Measurements from ENCODE around the gene MRPL11. TPM values are rescaled to one million over a fixed set of nuclear protein-coding genes. Genes with fewer than 3 reads are reported as not detected.

MRPL11 gene
- total RNA-seq, 1 donor from 2014 or later: 96.1 TPM

DNA sequence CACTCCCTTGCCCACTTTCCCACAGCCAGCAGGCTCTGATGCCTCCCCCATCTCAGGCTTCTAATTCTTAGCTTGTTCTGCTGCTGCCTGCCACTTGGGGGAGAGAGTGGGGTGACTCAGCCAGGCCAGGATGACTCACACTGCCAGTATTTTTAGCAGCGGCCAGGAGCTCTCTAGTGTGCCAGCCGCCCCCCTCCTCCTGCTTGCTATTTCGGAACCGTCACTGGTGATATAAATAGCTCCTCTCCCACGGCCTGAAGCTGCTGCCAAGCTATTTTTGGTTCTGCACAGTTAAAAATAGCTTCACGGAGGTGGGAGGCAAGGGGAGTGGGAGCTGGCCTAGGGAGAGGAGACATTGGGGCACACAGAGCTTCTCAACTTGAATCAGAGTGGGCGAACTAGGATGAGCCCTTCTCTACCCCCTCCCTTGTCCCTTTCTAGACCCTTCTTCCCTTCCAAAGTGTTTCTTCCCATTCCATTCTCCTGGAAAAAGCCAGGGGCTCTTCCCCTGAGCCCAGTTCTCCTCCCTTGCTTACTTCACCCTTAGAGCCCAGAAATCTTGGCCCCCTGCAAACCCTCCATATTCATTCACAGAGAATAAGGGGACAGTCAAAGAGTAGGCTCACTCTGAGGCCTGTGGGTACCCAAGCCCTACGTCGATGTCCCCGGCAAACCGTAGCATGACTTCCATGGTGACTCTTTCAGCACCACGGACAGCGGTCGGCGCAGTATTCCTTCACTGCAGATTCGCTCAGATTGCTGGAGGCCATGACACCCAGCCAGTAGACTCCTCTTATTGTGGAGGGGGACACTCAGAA lies 20.3 kb downstream of the MRPL11 start:
- Mint-ChIP-seq H3K36me3 (ENCODE audit: low read depth) (no peaks in the 10 kb centered on the region), H3K9me3 (no peaks in the 10 kb centered on the region), H3K4me1 (ENCODE audit: low read depth) (peaks cover 35% of the 10 kb centered on the region), H3K27ac (peak overlapping the region; percentile 44), H3K4me3 (ENCODE audit: low read depth) (peak overlapping the region; percentile 48), H3K27me3 (ENCODE audit: low read depth) (peaks cover 25% of the 10 kb centered on the region)
- peak; percentile 57 for DNase-seq (ENCODE audit: low spot score)
- intact Hi-C loops (cut with micrococcal nuclease): loop anchor here (1.0 kb wide), 1 partner anchor 21 kb away; no protein-coding TSS in a partner anchor

DNA sequence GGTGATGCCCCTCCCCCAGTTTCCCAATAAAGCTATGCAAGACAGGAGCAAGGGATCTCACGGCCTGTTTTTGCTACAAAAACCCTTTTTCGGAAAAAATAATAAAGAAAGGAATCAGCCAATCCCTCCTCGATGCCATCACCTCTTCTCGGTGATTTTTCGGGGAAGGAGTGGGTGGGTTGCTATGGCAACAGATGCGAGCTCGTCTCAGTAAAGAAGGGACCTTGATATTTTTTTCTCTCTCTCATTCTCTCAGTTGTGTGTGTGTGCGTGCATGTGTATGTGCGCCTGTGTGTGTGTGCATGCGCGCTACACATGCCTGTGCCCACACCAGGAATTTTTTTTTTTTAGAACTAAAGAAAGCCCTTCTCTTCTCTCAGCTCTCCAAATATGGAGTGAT lies 21.6 kb downstream of the MRPL11 start:
- no peak for DNase-seq (ENCODE audit: low spot score)
- Mint-ChIP-seq H3K27me3 (ENCODE audit: low read depth) (peaks cover 25% of the 10 kb centered on the region), H3K27ac (no peak overlapping the region), H3K36me3 (ENCODE audit: low read depth) (no peaks in the 10 kb centered on the region), H3K9me3 (no peaks in the 10 kb centered on the region), H3K4me3 (ENCODE audit: low read depth) (no peak overlapping the region), H3K4me1 (ENCODE audit: low read depth) (peaks cover 35% of the 10 kb centered on the region)
- intact Hi-C loops (cut with micrococcal nuclease): no loop called here

DNA sequence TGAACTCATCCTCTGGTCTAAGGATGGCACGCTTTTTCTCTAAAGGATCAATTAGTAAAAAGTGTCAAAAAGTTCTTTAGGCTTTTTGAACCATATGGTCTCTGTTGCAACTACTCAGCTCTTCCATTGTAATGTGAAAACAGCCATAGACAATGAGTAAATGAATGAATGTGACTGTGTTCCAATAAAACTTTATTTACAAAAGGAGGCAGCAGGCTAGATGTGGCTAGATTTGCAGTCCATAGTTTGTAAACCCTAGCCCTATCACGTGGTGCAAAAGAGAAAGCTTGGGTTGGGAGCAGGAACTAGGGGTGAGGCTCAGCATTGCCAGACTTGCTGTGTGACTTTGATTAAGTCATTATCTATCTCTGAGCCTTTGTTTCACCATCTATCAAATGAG lies 23.2 kb downstream of the MRPL11 start:
- Mint-ChIP-seq H3K36me3 (ENCODE audit: low read depth) (no peaks in the 10 kb centered on the region), H3K27me3 (ENCODE audit: low read depth) (peaks cover 18% of the 10 kb centered on the region), H3K27ac (no peak overlapping the region), H3K9me3 (no peaks in the 10 kb centered on the region), H3K4me3 (ENCODE audit: low read depth) (no peak overlapping the region), H3K4me1 (ENCODE audit: low read depth) (peaks cover 39% of the 10 kb centered on the region)
- DNase-seq (ENCODE audit: low spot score): no peak
- intact Hi-C loops (cut with micrococcal nuclease): no loop called here

DNA sequence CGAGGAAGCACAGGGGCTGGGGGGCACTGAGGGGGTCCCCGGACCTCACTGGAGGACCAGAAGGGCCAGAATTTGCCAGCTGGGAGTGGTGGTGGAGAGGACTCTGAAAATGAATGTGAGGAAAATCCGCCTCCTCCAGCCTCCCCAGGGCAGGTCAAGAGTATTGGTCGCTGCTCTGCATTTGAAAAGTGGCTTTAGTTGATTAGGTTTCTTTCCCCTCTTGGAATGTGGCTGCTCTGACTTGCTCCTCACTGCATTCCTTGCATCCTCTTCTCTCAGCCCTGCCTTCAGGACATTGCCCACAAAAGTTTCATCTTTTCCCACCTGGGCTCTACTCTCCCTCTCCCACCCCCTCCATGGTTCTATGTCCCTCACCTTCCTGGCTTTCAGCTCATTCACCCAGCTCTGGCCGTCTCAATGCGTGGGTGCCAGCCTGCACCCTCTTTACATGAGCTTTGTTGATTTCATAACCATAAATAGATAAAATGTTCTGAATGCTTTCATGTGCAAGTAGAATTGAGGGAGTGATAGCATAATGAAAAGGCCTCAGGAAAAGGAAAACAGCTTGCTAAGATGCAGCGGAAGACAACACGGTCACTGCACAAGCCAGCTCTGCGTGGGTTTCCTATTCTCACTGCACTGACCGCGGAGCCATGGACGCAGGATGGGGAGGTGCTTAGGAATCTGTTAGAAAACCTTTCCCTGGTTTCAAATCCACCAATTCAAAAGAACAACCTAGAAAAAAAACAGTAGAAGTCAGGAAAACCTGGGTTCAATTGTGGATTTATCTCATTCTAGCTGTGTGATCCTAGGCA lies 24.3 kb downstream of the MRPL11 start:
- peaks cover 12% of the 10 kb centered on the region for H3K27me3 Mint-ChIP-seq (ENCODE audit: low read depth)

DNA sequence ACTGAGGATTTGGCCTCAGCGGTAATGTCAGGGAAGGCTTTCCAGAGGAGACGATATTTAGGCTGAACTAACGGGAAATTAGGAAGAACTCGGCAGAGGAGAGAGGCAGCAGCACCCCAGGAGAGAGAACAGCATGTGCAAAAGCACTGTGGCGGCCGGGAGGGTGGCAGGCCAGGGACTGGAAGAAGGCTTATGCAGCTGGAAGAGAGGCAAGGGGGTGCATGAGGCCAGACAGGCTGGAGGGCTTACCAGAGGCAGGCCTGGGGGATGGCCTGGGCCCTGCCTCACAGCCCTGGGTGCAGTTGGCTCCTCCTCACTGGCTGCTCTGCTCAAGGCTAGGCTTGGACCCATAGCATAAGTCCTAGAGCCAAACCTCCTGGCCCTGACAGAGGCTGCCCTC lies 25.5 kb downstream of the MRPL11 start:
- no peak for DNase-seq (ENCODE audit: low spot score)
- Mint-ChIP-seq H3K27me3 (ENCODE audit: low read depth) (peaks cover 4% of the 10 kb centered on the region), H3K27ac (no peak overlapping the region), H3K4me1 (ENCODE audit: low read depth) (peaks cover 27% of the 10 kb centered on the region), H3K36me3 (ENCODE audit: low read depth) (no peaks in the 10 kb centered on the region), H3K4me3 (ENCODE audit: low read depth) (no peak overlapping the region), H3K9me3 (no peaks in the 10 kb centered on the region)
- intact Hi-C loops (cut with micrococcal nuclease): no loop called here

More for the DNA sequence above, 24.3 kb downstream of the MRPL11 start:
- no peak for DNase-seq (ENCODE audit: low spot score)
- H3K9me3 Mint-ChIP-seq: no peaks in the 10 kb centered on the region
- no peaks in the 10 kb centered on the region for H3K36me3 Mint-ChIP-seq (ENCODE audit: low read depth)
- peaks cover 36% of the 10 kb centered on the region for H3K4me1 Mint-ChIP-seq (ENCODE audit: low read depth)
- no peak overlapping the region for H3K4me3 Mint-ChIP-seq (ENCODE audit: low read depth)
- intact Hi-C loops (cut with micrococcal nuclease): no loop called here
- H3K27ac Mint-ChIP-seq: no peak overlapping the region

DNA sequence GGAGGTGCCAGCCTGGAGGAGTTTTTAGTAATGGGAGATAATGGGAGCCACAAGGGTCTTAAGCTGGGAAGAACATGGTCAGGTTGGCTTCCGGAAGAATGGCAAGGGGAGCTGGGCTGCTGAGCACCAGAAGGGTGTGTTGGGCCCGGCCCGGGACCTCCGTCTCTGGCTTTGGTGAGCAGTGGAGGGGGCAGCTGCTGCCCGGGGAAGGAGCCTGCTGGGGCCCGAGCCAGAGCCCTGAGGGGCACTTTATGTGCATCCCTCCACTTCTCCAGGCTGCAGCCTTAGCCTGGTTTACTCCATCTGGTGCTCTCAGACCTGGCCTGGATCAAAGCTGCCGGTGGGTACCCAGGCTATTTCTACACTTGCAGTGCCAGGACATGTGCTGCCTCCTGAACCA lies 26.5 kb downstream of the MRPL11 start:
- intact Hi-C loops (cut with micrococcal nuclease): no loop called here
- no peaks in the 10 kb centered on the region for H3K9me3 Mint-ChIP-seq
- no peak overlapping the region for H3K4me3 Mint-ChIP-seq (ENCODE audit: low read depth)
- no peak for DNase-seq (ENCODE audit: low spot score)
- peaks cover 17% of the 10 kb centered on the region for H3K4me1 Mint-ChIP-seq (ENCODE audit: low read depth)
- H3K27me3 Mint-ChIP-seq (ENCODE audit: low read depth): peaks cover 4% of the 10 kb centered on the region
- no peaks in the 10 kb centered on the region for H3K36me3 Mint-ChIP-seq (ENCODE audit: low read depth)
- no peak overlapping the region for H3K27ac Mint-ChIP-seq

DNA sequence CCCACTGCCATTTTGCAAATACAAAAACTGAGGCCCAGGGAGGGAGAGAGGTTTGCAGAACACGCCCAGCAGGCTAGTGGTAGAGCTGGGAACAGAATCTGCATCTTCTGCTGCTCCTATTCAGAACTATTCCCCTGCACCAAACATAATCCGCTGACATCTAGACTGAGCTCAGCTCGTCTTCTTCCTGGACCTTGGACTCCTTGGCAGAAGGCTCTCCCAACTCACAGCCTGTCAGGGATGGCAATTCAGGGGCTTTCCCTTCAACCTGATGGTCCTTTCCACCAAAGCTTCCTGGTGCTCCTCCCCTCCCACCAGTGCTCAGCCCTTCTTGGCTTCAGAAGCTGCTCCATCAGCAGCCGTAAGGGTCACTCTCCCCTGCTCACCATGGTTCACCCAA lies 27.3 kb downstream of the MRPL11 start:
- intact Hi-C loops (cut with micrococcal nuclease): no loop called here
- Mint-ChIP-seq H3K27ac (no peak overlapping the region), H3K4me1 (ENCODE audit: low read depth) (peaks cover 10% of the 10 kb centered on the region), H3K27me3 (ENCODE audit: low read depth) (peaks cover 4% of the 10 kb centered on the region), H3K4me3 (ENCODE audit: low read depth) (no peak overlapping the region), H3K36me3 (ENCODE audit: low read depth) (no peaks in the 10 kb centered on the region), H3K9me3 (no peaks in the 10 kb centered on the region)
- no peak for DNase-seq (ENCODE audit: low spot score)

DNA sequence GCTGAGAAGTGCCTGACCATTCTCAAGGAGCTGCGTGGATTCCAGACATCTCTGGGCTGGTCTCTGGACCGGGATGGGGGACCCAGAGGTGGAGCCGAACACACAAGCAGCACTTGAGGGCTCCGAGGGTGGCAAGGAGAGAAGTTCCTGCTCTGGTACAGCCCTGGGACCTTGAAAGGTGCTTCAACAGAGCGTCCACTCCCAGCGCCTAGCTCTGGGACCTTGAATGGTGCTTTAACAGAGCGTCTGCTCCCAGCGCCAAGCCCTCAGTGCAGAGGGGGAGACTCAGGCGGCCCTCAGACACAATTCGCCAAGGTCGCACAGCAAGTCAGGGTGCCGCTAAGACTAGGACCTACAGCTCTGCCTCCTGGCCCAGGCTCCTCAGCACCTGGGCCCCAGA lies 28.5 kb downstream of the MRPL11 start:
- Mint-ChIP-seq H3K27ac (no peak overlapping the region), H3K36me3 (ENCODE audit: low read depth) (no peaks in the 10 kb centered on the region), H3K4me3 (ENCODE audit: low read depth) (peak overlapping the region; percentile 37), H3K4me1 (ENCODE audit: low read depth) (peaks cover 4% of the 10 kb centered on the region), H3K9me3 (no peaks in the 10 kb centered on the region), H3K27me3 (ENCODE audit: low read depth) (peaks cover 10% of the 10 kb centered on the region)
- intact Hi-C loops (cut with micrococcal nuclease): no loop called here
- DNase-seq (ENCODE audit: low spot score): no peak

DNA sequence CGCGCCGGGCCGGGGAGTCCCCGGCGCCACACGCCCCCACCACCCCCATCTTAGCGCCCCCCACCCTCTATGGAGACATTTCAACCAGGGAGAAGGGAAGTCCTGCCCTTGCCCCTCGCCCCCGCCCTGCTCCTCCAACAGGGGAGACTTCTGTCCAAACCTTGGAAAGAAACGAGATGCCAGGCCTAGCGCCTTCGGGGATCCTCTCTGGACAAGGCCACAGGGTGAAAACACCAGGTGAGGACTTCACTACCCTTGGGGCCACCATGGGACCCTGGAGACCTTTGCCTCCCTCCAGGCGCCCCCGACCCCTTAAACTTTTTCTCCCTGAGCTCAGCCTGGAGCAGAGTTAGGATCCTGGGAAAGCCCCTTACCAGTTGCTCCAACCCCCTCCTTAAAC lies 29.4 kb downstream of the MRPL11 start:
- no peaks in the 10 kb centered on the region for H3K36me3 Mint-ChIP-seq (ENCODE audit: low read depth)

DNA sequence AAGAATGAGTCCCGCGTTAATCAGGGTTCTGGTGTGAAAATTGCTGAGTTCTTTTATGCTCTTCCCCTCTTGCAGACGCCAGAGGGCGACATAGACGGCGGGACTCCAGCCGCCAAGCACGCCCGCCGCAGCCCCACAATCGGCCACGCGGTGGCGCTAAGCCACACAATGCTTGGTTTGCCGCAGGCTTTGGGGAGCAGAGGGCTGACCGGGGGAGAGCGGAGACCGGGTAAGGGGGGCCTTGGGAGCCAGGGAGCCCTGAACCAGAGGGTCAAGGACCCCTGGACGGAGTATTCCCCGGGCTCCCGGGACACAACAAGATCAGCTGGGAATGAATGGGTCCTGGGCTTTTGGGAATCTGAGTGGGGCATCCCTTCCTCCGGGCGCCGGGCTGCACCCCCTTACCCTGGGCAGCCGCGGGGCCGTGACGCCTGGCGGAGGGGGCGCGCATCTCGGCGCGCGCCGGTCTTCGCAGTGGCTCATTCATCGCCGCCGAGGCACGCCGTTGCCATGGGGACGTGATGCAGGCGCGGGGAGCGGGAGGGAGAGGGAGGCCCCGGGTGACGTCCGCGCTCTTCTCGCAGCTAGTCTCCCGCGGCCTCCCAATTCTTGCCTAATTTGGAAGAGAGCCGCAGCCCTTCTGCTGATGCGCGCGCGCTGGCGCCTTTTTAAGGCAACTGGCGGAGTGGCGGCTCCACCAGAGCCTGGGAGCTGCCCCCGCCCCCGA lies 30.0 kb downstream of the MRPL11 start:
- no peaks in the 10 kb centered on the region for H3K36me3 Mint-ChIP-seq (ENCODE audit: low read depth)
- H3K4me1 Mint-ChIP-seq (ENCODE audit: low read depth): peaks cover 4% of the 10 kb centered on the region
- H3K9me3 Mint-ChIP-seq: no peaks in the 10 kb centered on the region
- peaks cover 13% of the 10 kb centered on the region for H3K27me3 Mint-ChIP-seq (ENCODE audit: low read depth)
- H3K27ac Mint-ChIP-seq: no peak overlapping the region
- peak; percentile 89 for DNase-seq (ENCODE audit: low spot score)
- peak overlapping the region; percentile 78 for H3K4me3 Mint-ChIP-seq (ENCODE audit: low read depth)
- intact Hi-C loops (cut with micrococcal nuclease): loop anchor here (1.0 to 2.0 kb wide), 4 partner anchors 13 to 270 kb away; partner anchors contain the start of genes MRPL11 and NPAS4

More for the DNA sequence above, 29.4 kb downstream of the MRPL11 start:
- Mint-ChIP-seq H3K4me1 (ENCODE audit: low read depth) (peaks cover 4% of the 10 kb centered on the region), H3K4me3 (ENCODE audit: low read depth) (no peak overlapping the region), H3K27ac (no peak overlapping the region), H3K9me3 (no peaks in the 10 kb centered on the region), H3K27me3 (ENCODE audit: low read depth) (peaks cover 14% of the 10 kb centered on the region)
- intact Hi-C loops (cut with micrococcal nuclease): loop anchor here (2.0 kb wide), 1 partner anchor 30 kb away; the partner anchor contains the start of gene MRPL11
- DNase-seq (ENCODE audit: low spot score): no peak

DNA sequence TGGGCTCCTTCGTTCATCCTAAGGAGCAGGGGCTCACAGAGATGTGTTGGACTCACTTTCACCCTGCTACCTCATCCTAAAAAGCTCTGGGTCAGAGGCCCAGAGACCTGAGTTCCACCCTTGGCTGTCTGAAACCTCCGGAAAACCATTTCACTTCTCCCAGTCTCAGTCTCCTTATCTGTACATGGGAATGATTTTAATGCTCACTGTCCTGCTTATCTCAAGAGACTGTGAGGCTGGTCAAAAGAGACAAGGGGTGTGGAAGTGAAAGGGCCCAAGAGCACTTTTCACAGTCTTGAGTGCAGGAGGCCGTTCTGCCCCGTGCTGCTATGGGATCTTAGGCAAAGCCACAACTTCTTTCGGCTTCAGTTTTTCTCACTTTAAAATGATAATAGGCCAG lies 31.0 kb downstream of the MRPL11 start:
- intact Hi-C loops (cut with micrococcal nuclease): loop anchor here (1.0 to 2.0 kb wide), 4 partner anchors 14 to 271 kb away; partner anchors contain the start of genes MRPL11 and NPAS4
- Mint-ChIP-seq H3K27ac (no peak overlapping the region), H3K4me3 (ENCODE audit: low read depth) (no peak overlapping the region), H3K9me3 (no peaks in the 10 kb centered on the region), H3K4me1 (ENCODE audit: low read depth) (peaks cover 4% of the 10 kb centered on the region), H3K27me3 (ENCODE audit: low read depth) (peaks cover 13% of the 10 kb centered on the region), H3K36me3 (ENCODE audit: low read depth) (no peaks in the 10 kb centered on the region)
- no peak for DNase-seq (ENCODE audit: low spot score)

DNA sequence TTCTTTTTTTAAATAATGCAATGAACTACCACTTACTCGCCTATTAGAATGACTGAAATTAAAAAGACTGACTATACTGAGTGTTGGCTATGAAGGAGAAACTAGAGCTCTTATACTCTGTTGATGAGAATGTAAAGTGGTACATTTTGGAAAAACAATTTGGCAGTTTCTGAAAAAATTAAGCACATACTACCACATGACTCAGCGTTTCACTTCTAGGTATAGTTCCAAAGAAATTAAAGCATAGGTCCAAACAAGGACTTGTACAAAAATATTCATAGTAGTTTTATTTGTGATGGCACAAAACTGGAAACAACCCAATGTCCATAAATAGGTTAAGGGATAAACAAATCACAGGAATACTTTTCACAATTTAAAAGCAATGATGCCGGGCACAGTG lies 44.7 kb downstream of the MRPL11 start:
- Mint-ChIP-seq H3K4me3 (ENCODE audit: low read depth) (no peak overlapping the region), H3K36me3 (ENCODE audit: low read depth) (no peaks in the 10 kb centered on the region), H3K27me3 (ENCODE audit: low read depth) (peaks cover 4% of the 10 kb centered on the region), H3K4me1 (ENCODE audit: low read depth) (no peaks in the 10 kb centered on the region), H3K27ac (no peak overlapping the region), H3K9me3 (no peaks in the 10 kb centered on the region)
- intact Hi-C loops (cut with micrococcal nuclease): no loop called here
- DNase-seq (ENCODE audit: low spot score): no peak
